Activated CD4-positive, CD25-positive, alpha-beta regulatory T cell treated with anti-CD3 and anti-CD28 coated beads, Interleukin-2, amount 50 U/mL, for 72 hours (primary cell): Measurements from ENCODE around the gene JARID2.
A peak's percentile ranks its signal among the peaks of the same experiment; 100 is the strongest.

Experiments
- DNase-seq: peaks from one replicate; pipeline ENCODE4 v3.0.0; 2021

The JARID2 gene

DNA sequence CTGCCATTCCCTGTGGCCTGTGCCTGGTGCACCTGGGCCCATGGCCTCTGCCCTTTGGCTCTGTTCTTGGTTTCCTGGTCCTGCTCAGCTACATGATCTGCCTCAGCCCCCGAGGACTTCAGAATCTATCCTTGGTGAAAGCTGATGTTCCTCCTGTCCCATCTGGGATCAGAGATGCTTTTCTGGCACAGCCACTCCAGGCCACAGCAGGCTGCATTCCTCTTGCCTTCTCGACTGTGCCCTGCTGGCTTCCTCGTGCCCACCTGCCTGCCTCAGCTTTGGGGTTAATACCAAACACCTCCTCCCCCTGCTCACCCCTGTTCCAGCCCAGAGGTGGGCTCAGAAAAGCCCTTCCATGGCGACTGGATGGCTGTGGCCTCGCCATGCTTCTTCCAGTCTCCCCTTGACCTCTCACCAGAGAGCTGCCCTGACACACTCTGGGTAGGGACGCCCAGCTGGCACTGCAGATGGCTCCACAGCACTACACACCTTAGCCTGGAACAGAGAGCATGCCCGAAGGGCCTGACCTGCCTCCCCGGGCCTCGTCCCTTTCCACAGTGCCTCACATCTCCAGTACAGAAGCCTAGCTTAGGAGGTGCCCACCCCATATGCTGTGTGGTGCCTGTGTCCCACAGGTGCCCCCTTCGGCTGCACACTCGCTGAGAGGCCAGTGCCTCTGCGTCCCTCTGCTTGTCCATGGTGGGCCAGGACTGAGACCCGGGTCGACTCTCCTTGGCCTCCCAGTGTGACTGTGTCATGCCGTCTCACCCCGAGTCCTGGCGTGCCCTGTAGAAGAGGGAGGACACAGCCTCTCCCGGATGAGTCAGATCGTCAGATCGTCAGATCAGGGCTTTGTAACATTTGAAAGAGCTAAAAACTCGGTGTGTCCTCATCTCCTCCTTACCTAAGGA, 268.2 kb downstream of the JARID2 start:
- DNase-seq, result no peak

DNA sequence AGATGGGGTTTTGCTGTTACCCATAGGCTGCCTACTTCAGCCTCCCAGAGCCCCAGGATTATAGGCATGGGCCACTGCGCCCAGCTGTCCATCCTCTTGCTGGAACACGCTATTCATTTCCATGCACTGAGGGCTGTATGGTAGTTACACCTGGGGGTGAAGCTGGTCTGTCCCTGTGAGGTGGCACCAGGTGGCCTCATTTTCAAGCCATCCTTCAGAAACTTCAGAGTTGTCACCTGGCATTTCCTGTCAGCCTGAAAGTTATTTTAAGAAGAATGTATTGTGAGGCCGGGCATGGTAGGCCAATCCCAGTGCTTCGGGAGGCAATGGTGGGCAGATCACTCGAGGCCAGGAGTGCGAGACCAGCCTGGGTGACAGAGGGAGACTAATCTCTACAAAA, 269.4 kb downstream of the JARID2 start:
- no peak for DNase-seq

DNA sequence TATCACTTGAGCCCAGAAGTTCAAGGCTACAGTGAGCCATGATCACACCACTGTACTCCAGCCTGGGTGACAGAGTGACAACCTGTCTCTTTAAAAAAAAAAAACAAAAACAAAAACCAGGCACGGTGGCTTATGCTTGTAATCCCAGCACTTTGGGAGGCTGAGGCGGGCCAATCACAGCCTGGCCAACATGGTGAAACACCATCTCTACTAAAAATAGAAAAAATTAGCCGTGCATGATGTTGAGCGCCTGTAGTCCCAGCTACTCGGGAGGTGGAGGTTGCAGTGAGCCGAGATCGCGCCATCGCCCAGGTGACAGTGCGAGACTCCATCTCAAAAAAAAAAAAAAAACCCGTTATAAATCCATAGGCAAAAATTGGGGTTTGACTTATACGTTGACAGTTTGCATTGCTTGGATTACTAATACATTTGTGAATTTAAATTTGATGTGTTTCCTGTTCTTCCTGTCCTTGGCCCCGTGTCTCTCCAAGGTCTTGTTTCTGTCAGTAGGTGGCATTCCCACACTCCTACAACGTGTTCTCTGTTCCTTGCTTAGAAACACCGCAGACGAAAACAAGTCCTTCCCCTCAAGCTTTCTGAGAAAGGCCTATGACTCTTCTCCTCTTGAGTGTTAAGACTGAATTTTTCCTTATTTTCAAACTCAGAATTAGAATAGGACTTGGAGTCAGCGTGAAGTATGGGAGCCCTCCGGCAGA, 269.9 kb downstream of the JARID2 start:
- DNase-seq, result no peak

DNA sequence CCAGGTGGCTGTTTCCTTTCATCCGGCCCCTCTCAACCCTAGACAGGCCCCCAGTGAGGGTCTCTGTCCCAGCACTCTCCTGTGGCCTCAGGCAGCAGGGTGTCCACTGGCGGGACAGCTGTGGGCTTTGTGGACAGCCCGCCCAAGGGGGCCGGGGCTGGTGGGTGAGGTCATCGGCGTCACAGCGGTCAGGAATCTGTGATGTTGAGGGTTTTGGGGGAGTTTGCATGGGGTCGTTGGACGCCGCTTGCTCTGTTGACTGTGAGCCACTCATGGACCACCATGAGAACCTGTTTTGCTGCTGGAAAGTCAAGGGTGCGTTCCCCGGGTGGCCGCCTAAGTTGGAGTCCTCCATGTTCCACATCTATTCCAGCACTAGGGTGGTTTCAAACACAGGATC, 270.5 kb downstream of the JARID2 start:
- no peak for DNase-seq

DNA sequence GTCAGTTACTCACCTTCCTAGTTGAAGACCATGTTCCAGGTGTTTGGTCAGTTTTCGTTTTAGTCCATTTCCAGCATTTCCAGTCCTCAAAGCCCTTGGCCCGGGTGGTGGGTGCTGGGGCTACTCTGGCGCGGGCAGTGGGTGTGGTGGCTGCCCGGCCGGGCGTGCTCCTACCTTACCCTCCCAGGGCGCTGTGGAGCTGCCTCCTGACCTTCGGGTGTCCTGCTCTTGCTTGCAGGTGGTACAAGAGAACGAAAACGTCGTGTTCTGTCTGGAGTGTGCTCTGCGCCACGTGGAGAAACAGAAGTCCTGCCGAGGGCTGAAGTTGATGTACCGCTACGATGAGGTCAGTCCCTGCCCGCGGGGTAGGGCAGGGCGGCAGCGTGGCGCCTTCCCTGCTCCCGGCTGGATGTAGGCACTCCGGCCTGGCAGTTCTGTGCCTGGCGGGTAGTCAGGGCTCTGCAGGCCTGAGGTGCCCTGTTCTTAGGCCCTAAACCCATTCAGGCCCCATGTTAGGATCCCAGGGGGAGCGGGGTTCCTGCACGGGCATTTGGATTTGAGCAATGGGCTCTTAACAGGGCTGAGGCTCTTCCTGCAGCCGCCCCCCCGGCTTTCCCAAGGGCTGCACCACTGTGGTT, 271.2 kb downstream of the JARID2 start:
- no peak for DNase-seq

DNA sequence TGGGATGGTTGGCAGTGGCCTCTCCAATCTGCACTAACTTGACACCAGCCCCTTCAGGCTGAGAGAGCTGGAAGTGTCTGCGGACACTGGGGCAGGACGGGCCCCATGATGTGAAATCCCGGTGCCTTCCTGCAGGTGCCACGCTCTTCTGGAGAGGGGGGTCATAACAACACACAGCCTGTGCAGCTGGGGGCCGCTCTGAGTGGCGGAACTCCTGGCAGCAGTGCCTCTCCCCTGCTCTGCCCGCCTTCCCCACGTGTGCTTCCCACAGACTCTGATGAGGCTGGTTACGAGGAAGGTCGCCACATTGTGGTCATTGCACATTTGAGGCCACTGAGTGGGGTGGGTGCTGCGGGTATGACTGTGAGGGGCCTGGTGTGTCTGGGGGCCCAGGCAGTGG, 271.7 kb downstream of the JARID2 start:
- no peak for DNase-seq

DNA sequence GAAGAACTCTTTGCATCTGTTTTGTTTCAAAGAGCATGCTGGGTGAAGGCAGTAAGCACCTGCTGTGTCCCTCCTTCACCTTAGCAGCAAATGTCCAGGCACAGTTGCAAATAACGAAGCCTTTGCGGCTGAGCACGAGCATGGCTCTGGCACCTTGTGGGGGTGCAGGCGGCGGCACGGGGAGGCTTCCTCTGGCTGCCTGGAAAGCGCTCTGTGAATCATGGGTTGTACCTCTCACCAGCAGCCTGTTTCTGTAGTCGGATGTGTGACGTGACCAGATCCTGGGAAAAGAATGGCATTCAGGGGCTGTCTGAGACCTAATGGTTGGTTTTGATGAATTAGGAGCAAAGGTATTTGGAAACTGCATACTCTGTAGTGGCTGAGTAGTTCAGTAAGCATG, 272.2 kb downstream of the JARID2 start:
- peak; percentile 28 for DNase-seq

DNA sequence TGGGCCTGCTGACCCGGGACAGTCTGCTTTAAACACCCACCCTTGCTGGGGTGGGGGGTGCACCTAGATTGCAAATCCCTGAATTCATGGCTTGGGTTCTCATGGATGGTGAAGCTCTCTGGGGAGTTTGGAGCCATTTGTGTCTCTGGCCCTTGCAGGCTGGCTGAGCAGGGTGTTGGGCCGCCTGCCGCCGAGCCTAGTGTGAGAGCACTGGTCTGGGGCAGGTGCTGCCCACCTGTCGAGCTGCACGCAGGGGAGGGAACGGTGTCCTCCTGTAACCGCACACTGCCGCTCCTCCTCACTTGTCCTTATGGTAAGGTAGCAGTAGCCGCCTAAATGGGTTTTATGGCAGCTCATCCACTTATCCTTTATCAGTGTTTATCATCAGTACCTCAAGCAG, 273.0 kb downstream of the JARID2 start:
- peak; percentile 19 for DNase-seq

DNA sequence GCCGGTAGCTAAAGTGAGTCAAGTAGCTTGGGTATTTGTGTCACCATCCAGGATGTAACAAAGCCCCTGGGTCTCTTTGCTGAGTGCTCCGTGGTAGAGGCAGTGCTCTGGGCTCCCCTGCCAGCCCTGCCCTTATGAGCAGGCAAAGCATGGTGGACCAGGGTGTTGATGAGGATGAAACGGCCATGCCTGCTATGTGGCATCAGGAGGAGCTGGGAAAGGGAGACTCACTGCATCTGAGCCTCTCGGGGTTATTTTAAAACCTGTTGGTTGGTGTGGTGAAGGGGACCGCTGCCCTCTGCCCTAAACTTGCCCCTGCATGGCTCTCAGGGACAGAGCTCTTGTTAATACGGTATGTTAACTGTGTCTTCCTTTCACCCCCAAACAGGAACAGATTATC, 273.8 kb downstream of the JARID2 start:
- DNase-seq, result peak; percentile 18

DNA sequence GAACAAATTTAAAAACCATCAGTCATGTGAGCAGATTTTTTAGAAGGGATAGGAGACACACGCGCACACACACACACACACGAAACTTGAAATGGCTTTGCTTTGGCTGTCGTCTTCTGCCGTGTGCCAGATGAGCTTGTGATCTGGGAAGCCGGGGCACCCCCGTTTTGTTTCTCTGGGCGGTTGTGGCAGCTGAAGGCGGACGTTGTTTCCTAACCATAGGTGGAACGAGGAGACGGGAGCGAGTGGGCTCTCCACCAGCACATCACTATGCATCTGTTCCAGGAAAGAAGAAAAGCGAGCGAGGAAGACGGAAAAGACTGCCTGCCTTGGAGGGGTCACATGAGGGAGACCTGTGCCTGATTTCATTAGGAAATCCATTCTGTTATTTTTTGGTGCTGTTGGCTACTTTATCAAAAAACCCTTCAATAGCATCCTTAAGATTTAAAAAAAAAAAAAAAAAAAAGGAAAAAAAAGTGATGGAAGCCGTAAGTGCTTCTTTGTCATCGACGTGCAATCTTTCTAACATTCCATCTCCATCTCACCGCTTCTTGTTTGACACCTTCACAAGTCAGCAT, 274.8 kb downstream of the JARID2 start:
- peak; percentile 18 for DNase-seq

DNA sequence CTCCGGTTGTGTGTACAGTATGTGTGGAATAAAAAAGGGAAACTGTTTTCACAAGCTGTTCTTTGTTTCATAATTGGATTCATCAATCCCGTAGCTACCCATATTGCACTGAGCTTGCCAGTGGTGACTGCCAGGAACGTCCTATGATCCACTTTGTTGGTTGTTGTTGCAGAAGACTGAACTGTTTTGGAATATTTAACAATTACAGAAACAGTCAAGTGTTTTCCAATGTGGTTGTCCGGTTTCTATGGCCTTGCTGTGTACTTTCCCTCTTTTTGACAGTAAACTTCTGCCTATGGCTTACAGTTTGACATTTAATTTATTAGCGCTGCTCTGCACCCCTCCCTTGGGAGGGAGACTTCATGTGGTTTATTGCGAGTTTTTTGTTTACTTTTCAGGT, 275.7 kb downstream of the JARID2 start:
- no peak for DNase-seq

DNA sequence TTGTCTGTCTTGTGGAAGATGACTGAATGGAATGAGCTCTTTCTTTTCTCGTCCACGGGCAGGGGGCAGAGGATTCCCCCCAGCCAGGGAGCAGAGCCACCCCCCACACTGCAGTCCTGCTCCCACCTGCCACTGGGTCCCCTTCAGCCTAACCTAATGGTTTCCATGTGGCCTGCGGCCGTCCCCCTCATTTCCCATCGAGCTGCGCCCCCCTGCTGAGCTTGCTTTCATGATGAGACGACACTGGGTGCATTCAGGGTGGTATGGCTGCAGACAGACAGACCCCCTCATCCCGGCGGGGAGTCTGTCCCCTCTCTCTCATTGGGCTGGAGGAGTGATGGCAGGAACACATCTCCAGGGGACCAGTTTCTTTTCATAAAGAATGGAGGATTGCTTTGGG, 276.2 kb downstream of the JARID2 start:
- DNase-seq, result peak; percentile 29

DNA sequence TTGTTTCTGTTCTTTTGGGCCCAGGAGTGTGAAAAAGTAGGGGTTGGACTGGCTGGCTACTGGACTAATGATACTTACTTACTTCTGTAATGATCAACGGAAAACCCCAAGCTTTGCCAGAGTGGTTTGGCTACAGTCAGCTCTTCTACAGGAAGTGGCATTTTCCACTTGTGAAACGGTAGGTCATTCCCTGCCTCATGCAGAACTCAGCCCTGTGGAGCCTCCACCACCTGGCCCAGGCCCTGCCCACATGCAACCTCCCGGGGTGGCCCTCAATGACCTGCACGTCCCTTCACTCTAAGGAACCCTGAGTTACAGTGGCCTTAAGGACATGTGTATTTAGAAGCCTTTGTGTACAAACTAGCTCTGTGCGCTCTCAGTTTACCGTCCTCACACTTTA, 276.6 kb downstream of the JARID2 start:
- peak; percentile 17 for DNase-seq

DNA sequence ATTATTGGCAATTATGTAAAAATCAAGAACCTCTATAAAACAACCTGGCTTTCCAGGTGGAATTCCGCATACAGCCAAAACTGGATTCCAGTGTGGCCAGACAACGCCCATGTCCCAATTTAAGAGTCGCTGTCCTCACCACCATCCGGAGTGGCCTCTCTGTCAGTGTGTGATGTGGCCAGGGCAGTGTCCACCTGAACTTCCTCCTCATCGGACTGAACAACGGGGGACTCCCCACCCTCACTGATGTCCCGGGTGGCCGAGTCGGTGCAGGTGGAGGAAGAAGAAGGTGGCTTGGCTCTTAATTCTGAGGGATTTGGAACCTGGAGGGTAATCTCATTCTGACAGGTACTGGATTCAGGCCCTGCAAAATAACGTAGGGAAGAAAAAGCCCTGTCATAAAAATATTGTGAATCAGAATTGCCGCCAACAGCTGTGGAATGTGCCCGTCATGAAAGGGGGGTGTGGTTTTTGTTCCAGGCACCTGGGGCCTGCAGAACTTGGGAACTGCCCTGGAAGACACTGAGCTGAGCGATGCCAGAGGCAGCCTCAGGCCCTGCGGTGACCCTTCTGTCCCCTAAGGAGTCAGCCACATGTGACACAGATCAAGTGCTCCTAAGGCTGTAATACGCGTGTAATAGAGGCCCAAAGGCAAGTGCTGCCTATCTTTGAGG, 277.1 kb downstream of the JARID2 start:
- peak; percentile 25 for DNase-seq

DNA sequence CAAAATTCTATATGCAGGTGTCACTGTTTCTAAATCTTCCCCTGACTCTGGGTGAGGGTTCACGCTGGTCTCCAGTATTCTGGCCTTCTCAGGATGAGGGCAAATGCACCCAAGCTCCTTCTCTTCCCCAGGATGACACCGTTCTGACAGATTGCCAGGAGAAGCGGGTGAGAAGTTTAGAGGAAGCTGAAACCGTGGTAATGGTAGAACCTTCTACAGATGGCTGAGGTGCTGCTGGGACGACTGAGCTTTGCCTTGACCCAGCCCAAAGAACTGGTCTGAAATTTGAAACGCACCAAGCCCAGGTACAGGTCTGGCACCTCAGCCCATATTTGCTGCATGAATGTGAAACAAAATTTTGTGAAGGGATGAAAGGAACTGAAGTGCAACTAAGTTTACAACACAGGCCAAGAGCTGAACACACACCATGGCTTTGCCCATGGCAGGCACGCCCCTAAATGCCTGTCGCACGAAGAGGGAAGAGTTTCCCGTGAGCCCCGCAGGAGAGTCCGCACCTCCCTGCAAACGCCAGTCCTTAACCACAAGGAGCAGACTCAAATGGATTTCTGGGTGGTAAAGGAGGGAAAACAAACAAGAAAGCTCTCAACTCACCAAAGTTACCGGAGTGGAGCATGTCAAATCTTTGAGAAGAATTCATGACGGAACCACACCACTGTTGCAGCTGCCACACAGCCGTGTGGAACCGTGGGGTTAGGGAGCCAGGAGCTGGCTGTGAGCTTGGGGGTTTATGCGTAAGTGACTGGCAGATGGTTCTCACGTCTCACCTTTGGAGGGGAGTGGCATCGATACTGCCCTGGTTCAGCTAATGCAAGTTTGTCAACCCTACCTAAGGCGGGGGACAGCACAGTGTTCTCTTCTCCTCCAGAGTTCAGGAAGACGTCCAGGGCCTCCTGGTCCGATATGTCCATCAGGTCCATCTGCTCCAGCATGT, 278.1 kb downstream of the JARID2 start:
- peak; percentile 21 for DNase-seq

DNA sequence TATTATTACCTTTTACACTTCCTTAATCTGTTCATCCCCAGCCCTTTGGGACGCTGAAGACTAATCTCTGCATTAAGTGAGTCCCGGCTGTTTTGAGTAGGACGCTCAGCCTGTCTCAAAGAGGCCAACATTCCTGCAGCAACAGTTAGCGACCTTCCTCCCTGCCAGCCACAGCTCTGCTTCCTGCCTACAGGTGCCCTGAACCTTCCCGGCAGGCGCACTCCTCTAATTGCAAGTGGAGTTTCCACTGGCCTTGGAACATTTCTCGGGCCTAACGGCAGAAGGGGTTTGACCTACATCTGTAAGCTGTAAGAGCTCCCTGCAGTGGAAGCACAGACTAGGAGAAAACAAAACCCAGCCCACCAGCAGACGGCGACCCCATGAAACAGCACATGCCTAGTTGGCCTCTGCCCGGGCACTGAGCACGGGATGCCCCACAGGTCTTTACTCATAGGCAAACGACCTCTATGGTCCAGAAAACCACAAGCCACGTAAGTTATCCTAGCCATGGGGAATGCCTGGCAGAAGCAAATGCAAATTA, 279.1 kb downstream of the JARID2 start:
- DNase-seq, result peak; percentile 14

DNA sequence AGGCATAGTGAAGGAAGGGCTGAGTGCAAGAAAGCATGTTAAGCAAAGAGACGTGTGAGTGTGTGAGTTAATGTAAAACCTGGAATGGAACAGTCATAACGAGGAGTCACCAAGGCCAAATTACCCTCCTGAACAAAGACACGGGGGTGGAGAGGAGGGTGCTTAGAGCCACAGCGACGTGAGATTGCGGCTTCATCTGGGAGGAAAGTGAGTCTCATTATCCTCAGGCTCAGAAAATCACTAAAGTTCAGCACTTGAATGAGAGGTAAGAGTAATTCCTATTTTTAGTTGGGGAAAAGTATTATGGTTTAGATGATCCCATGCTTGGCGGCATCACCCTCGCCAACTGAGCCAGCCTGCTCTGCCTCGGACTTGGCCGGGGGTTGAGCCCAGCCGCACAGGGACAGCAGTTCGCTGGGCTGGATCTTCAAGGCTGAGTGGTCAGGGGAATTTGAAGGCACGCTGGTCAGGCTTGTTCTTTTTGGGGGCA, 280.4 kb downstream of the JARID2 start:
- no peak for DNase-seq

DNA sequence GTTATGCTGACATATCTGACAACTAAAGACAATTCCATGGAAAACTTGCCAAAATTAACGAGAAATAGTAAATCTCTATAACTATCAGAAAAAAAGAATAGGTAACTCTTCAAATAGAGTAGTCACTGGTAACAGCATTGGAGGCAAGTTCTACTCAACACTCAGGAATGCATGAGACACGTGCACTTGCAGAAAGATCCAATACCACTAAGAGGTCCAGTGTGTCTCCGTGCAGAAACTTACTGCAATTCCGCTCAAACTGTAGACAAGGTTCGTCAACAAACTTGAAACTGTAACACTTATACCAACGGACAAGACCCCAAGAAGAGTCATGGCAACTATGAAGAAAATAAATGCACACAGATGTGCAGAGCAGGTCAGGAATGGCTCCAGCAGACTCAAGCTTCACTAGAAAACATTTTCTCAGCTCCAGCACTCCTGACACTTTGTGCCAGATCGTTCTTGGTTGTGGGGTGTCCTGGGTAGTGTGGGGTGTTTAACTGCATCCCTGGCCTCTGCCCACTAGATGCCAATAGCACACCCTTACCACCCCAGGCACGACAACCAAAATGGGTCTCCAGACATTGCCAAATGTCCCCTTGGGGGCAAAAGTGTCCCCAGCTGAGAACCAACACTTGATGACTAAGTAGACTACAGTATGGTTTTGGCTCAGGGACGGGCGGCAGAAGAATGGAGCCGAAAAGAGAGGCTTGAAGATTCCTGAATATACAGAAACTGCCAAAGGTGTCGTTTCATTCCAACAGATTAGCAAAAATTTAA, 282.2 kb downstream of the JARID2 start:
- no peak for DNase-seq

DNA sequence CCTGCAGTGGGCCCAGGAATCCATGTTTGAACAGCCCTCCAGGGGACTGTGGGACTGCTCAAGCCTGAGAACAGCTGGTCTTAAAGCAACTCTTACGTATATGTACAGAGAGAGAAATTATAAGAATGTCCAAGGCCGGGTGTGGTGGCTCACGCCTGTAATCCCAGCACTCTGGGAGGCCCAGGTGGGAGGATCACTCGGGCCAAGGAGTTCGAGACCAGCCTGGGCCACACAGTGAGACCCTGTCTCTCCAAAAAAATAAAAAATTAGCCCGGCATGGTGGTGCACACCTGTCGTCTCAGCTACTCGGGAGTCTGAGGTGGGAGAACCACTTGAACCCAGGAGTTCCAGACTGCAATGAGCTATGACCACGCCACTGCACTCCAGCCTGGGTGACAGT, 283.0 kb downstream of the JARID2 start:
- no peak for DNase-seq

DNA sequence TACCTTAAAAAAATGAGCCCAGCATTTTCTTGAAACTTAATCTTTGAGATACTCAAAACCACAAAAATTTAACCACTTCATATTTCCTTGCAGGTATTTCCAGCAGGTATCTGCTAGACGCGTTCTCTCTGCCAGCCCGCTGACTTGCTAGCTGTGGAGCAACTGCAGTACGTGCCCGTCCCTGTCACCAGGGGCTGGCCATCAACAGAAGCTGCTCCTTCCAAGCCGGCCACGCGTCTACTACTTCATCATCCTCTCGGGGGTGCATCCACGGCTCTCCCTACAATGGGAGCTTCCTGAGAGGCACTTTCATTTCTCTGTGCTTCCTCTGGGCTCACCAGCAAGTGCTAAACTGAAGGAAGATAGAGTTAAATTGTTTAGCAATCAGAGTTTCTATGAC, 284.5 kb downstream of the JARID2 start:
- no peak for DNase-seq
